Measurements from ENCODE around the gene CPSF4L. TPM values are rescaled to one million over a fixed set of nuclear protein-coding genes. Genes with fewer than 3 reads are reported as not detected.

Gene CPSF4L
- total RNA-seq, 1 experiment from 2014 or later = not detected

DNA sequence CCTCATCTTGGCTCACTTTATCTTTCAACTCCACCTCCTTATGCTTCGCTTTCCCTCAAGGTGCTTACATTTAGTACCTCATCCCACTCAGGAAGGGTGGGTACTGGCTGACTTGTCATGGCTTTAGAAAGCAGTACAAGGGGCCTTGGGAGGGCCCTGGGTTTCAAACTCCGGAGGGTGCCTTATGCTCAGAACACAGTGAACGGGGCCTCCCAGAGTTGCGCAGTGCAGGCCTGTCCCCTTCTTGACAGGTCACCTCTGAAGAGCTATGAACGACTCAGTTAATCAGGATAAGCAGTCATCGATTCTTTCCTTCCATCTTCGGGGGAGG is 62.8 kb downstream of the CPSF4L start:
- no peak for DNase-seq (ENCODE audit: low spot score)
- no peaks in the 10 kb centered on the region for H3K27me3 ChIP-seq (replicated peaks; ENCODE audit: insufficient read depth, low read depth, low read length, poor library complexity)
- H3K36me3 ChIP-seq (ENCODE audit: insufficient read depth, low read length, poor library complexity, severe bottlenecking) = peaks cover 71% of the 10 kb centered on the region
- intact Hi-C loops (cut with micrococcal nuclease; ENCODE audit: unreplicated experiment) = no loop called here
- ChIA-PET POLR2A (ENCODE audit: low non-redundant PET) (no interaction called here), CTCF (no interaction called here)
- TF ChIP-seq CTCF (conservative IDR thresholded peaks at IDR 0.05; ENCODE audit: low read depth, low read length) (no peak), EZH2 (IDR thresholded peaks at IDR 0.05; ENCODE audit: borderline replicate concordance, low read depth, low read length, poor library complexity, severe bottlenecking) (no peak)
- no TSS peak for BruUV-seq (replicated peaks)
- no peak overlapping the region for H3K27ac ChIP-seq (ENCODE audit: low read depth, low read length, poor library complexity, severe bottlenecking)
- no peaks in the 10 kb centered on the region for H3K9me3 ChIP-seq (ENCODE audit: low read depth, low read length, poor library complexity, severe bottlenecking)
- H3K4me3 ChIP-seq (ENCODE audit: low read depth, low read length, poor library complexity, severe bottlenecking) = no peak overlapping the region
- peaks cover 9% of the 10 kb centered on the region for H3K4me1 ChIP-seq (ENCODE audit: insufficient read depth, low read length, poor library complexity, severe bottlenecking)

Other genes with a start within 250 kb of the CPSF4L start
- 18.6 and 23.6 TPM in 2 replicates for gene SLC39A11, start 169.2 kb downstream of the CPSF4L start, total RNA-seq (2021)
- 0.30 and 0.35 TPM in 2 replicates for gene SSTR2, start 96.9 kb downstream of the CPSF4L start, total RNA-seq (2021)
- 32.2 and 36.0 TPM in 2 replicates for gene COG1, start 68.8 kb downstream of the CPSF4L start, total RNA-seq (2021)
- 37.5 and 40.2 TPM in 2 replicates for gene CDC42EP4, start 50.1 kb upstream of the CPSF4L start, total RNA-seq (2021)

Data from A673 (cell line).